ENCODE measurements around the gene ZNF45. TPM values are rescaled to one million over a fixed set of nuclear protein-coding genes. Genes with fewer than 3 reads are reported as not detected.

The ZNF45 gene
- total RNA-seq: 19.3 TPM

DNA sequence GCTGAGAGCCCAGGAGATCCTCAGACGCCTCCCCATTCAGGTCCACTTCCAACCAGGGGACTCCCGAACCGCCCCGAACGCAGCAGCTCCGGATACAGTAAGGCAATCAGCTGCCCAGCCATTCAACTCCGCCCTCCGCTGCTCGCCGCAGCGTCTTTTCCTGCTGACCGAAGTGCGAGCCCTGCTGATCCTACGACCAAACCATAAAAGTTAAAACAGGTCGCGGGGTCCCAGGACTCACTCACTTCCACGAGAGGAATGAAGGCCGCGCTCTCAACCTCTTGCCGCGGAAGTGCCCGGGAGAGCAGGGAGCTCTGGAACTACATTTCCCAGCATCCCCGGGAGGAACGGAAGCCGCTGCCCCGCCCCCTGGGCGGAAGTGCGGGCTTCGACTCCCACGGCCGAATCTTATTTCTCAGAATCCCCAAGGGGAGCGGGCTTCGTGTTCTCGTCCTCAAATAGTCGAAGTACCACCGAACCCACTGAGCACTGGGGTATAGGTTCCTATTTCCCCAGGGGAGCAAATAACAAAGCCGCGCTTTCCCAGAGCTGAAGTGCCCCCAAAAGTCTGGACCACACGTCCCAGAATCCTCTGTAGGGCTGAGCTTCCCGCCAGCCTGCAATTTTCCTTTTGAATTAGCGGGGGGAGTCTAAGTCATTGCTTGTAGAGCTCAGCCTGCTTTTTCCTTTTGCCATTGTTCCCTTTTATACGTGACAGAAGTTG is at the start of gene ZNF45:
Gene ZNF45, minus strand, starts transcription at position 298 of the 724 bp plus-strand sequence. CDS start 13,097 bp downstream, outside the sequence.

DNA sequence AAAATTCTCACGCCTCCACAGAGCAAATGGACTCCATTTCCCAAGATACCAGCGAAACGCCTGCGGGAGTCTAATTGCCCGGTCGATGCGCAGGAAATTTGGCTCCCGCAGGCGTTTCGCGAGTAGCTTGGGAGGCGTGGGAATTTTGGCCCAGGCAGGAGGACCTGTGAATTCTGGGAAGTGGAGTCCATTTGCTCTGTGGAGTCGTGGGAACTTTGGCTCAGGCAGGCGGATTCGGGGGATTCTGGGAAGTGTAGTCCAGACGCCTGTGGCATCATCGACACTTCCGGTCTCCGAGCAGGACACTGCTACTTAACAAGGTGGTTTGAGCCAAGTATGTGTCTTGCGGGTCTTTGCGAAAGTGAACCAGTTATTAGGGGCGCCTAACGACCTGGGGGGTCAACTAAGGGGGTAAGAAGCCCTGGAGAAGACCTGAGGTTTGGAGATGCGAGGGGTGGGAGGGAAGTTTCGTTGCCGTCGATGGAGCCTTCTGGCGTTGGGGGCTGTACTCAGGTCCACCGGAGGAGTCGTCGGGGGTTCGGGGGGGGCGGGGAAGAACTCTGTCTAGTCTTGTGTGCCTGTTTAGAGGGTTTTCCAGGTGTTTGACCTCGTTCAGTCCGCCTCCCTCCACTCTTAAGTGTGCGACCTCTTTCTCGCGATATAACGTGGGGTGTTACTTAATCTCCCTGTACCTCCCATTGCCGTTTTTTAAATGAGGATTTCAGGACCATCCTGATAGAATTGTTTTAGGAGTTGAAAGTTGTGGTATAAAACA is 49.0 kb upstream of the ZNF45 start, which contains the start of gene ZNF155:
Gene ZNF155, plus strand, starts transcription at position 277 of the 775 bp plus-strand sequence. CDS start 4,356 bp downstream, outside the sequence.

DNA sequence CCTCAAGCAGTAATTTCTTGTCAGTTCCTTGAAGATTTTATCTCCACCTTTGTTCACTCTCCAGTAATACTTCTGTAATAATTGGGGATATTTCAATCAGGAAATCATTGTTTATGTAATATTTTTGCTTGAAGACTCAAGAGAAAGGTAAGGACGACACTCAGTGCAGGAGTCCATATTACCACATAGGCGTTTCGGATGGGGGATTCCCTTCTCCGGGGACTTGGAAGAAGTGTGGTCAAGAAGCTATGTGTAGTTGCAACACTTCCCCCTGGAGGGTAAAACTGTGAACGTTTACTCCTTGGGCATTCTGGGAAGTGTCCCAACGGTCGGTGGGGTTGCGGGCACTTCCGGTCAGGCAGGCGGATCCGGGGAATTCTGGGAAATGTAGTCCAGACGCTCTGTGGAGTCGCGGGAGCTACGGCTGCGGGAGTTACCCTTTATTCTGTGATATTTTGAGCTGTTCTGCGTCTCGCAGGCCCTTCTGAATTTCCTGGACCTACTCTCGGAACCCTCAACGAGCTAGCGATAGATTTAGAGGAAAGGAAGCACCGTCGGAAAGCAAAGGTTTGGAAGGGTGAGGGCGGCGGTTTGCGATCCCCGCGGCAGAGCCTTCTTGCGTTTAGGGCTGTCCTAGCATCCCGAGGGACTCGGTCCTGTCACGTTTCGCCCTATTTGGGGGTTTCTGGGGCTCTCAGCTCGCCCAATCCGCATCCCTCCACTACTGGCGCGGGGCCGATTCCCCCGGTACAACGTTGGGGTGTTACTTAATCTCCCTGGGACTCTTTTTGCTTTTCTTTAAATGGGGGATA is 16.0 kb upstream of the ZNF45 start, which contains the start of gene ZNF221:
Gene ZNF221, plus strand, starts transcription at position 395 of the 812 bp plus-strand sequence. CDS start 11,499 bp downstream, outside the sequence.

DNA sequence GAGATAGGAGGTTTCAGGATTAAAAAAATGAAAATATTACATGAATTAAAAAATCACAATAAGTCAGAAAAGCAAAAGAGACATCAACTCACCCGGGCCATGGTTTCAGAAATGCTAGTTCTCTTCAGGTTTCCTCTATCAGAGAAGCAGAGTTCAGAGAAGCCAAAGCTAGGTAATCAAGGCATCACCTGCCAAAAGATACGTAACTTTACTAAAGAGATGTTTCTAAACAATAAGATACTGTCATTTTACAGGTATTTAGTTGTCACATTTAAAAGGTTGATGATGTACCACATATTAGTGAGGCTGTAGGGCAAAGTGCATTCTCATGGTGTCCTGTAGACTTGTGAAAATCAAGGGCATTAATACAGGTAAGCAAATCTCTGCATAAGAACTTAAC is 51.2 kb downstream of the ZNF45 start, which contains the start of gene ZNF404:
Gene ZNF404, minus strand, starts transcription at position 101 of the 400 bp plus-strand sequence.

Small RNA genes lying within 50 kb of the gene (small RNA-seq; reads per million reads assigned to genes)
- not detected for gene AC006213.5 (ENCODE audit: low replicate concordance)

Other genes with a start within 250 kb of the ZNF45 start
- gene IRGC, start 219.2 kb downstream of the ZNF45 start, total RNA-seq: not detected
- gene SMG9, start 180.3 kb downstream of the ZNF45 start, total RNA-seq: 23.2 TPM
- gene KCNN4, start 154.3 kb downstream of the ZNF45 start, total RNA-seq: 3.7 TPM
- 0.99 TPM for gene LYPD5, start 132.8 kb downstream of the ZNF45 start, total RNA-seq
- 26.7 TPM for gene ZNF283, start 108.0 kb downstream of the ZNF45 start, total RNA-seq
- gene ZNF404, start 51.3 kb downstream of the ZNF45 start, total RNA-seq: 2.9 TPM
- gene ZNF221, start 15.9 kb upstream of the ZNF45 start, total RNA-seq: 11.6 TPM
- 11.1 TPM for gene ZNF155, start 48.9 kb upstream of the ZNF45 start, total RNA-seq
- 6.0 TPM for gene ZNF230, start 67.7 kb upstream of the ZNF45 start, total RNA-seq
- 3.3 TPM for gene ZNF222, start 90.1 kb upstream of the ZNF45 start, total RNA-seq
- gene ZNF223, start 116.8 kb upstream of the ZNF45 start, total RNA-seq: 8.3 TPM
- gene ZNF284, start 136.9 kb upstream of the ZNF45 start, total RNA-seq: 3.7 TPM
- gene ZNF224, start 159.1 kb upstream of the ZNF45 start, total RNA-seq: 45.6 TPM
- 8.2 TPM for gene ZNF225, start 178.1 kb upstream of the ZNF45 start, total RNA-seq
- gene ZNF234, start 206.3 kb upstream of the ZNF45 start, total RNA-seq: 13.7 TPM
- gene ZNF226, start 229.8 kb upstream of the ZNF45 start, total RNA-seq: 23.0 TPM

Data from metanephros (tissue), 2 donors.